Kidney (tissue), 22 donors: Measurements from ENCODE around the gene EPHB6. TPM values are rescaled to one million over a fixed set of nuclear protein-coding genes. Genes with fewer than 3 reads are reported as not detected.

Source experiments
- DNase-seq, 5 donors: peaks; one replicate each; pipeline ENCODE4 v3.0.0-alpha.2; 2013 to 2020
- FAIRE-seq: peaks from 2 replicates; lab custom pipeline; 2012; peaks lifted over from hg19 to GRCh38; lab: Jason Lieb, UNC
- H3K27ac ChIP-seq, 2 donors: one replicate each; pipeline ENCODE4 v1.7.0; 2013; ENCODE audit warnings: low read depth in 2 of 2, low read length in 2 of 2, inconsistent platforms in 1 of 2
- H3K27me3 ChIP-seq: one replicate; pipeline ENCODE4 v1.7.1; 2013; ENCODE audit warnings: low read length, inconsistent platforms; ENCODE audit not compliant: control insufficient read depth, insufficient read depth
- H3K36me3 ChIP-seq, 3 donors: one replicate each; pipeline versions ENCODE4 v1.7.0 to v1.7.1; 2013; ENCODE audit warnings: low read length in 3 of 3, control low read depth in 1 of 3, inconsistent platforms in 1 of 3; ENCODE audit not compliant: insufficient read depth in 3 of 3, control insufficient read depth in 2 of 3
- H3K4me1 ChIP-seq, 3 donors: one replicate each; pipeline versions ENCODE4 v1.7.0 to v1.7.1; 2013; ENCODE audit warnings: low read length in 3 of 3, inconsistent platforms in 1 of 3, low read depth in 1 of 3; ENCODE audit not compliant: control insufficient read depth in 2 of 3, insufficient read depth in 2 of 3
- H3K4me3 ChIP-seq, 3 donors: one replicate each; pipeline versions ENCODE4 v1.7.0 to v1.8.1; 2013; ENCODE audit warnings: low read length in 3 of 3, control low read depth in 1 of 3, inconsistent platforms in 1 of 3
- H3K9ac ChIP-seq, 3 donors: one replicate each; pipeline versions ENCODE4 v1.7.0 to v1.7.1; 2013; ENCODE audit warnings: low read length in 3 of 3, control low read depth in 1 of 3, inconsistent platforms in 1 of 3
- H3K9me3 ChIP-seq, 3 donors: one replicate each; pipeline versions ENCODE4 v1.7.0 to v1.7.1; 2013; ENCODE audit warnings: low read length in 3 of 3, control low read depth in 1 of 3, inconsistent platforms in 1 of 3; ENCODE audit not compliant: control insufficient read depth in 2 of 3, insufficient read depth in 1 of 3
- intact Hi-C: fragments of 100-400 bp; cut with DNase I; formaldehyde crosslinking; loops from one replicate; pipeline ENCODE4 v1.11.1; 2022
- long read RNA-seq, 10 donors: library from polyadenylated mRNA in 1 of 10; unstranded in 1 of 10; transcript quantifications; one replicate each; pipeline ENCODE4 v2.0.0 and lab custom pipeline, GENCODE V29; 2021 to 2026
- polyA plus RNA-seq: library from polyadenylated mRNA; stranded (reverse); fragments of 350-450 nt; fragmentation: Illumina TruSeq; extraction: RNeasy Lipid Tissue Mini Kit (QIAGEN cat#74804); gene quantifications from one replicate; pipeline ENCODE4 v1.2.3, GENCODE V29; 2014; ENCODE audit warnings: low read depth, low replicate concordance; ENCODE audit not compliant: insufficient read depth
- total RNA-seq: library from RNA; stranded (reverse); fragmentation: NEBNext Ultra II Directional; extraction: Animal tissue kit (Norgen Biotek cat#: 25700); gene quantifications from one replicate; pipeline ENCODE4 v1.2.1, GENCODE V29; 2021
- TF ChIP-seq, protein P1 (sequence below): IDR thresholded peaks from 3 replicates; pipeline ENCODE4 v1.5.1; 2012; ENCODE audit warnings: mild to moderate bottlenecking, moderate library complexity, borderline replicate concordance; ENCODE audit not compliant: insufficient read depth; ENCODE audit errors: extremely low read depth
- donor health status: control.
- donor health status: control.
- donor health status: control.
- donor health status: control.
- donor health status: control.
- donor health status: DM: yes; HTN: yes; CAD: no.
- donor health status: Normal renal cell carcinoma (clear cell type).

The EPHB6 gene
- total RNA-seq, result 17.4 TPM
- polyA plus RNA-seq, result 10.4 TPM
- long read RNA-seq, donor 1, result 0 reads
- long read RNA-seq, donor 2, partial matches to known transcripts, result 0 of 1 reads
- long read RNA-seq, donor 2, other reads (novel, unspliced or antisense), result 0 of 1 reads
- long read RNA-seq, donor 3, partial matches to known transcripts, result 6 of 7 reads
- long read RNA-seq, donor 3, other reads (novel, unspliced or antisense), result 0 of 7 reads
- long read RNA-seq, donor 4, result 0 reads
- long read RNA-seq, donor 5, result 0 reads
- long read RNA-seq, donor 6, result 0 reads
- long read RNA-seq, donor 7, partial matches to known transcripts, result 13 of 24 reads
- long read RNA-seq, donor 7, other reads (novel, unspliced or antisense), result 10 of 24 reads
- long read RNA-seq, donor 8, result 0 reads
- long read RNA-seq, donor 9, partial matches to known transcripts, result 0 of 2 reads
- long read RNA-seq, donor 9, other reads (novel, unspliced or antisense), result 0 of 2 reads
- long read RNA-seq, donor 10, result 0 reads

- Histone ChIP-seq H3K36me3 (no peaks in the 10 kb centered on the region), H3K4me3 (peak within 1 kb of the TSS; percentile 83 to 89 (median 84)), H3K9ac (peak within 1 kb of the TSS; percentile 43 to 71 (median 68)), H3K9me3 (no peaks in the 10 kb centered on the region), H3K4me1 (peaks cover 0 to 6% (median 0%) of the 10 kb centered on the region in 3 donors), H3K27me3 (no peaks in the 10 kb centered on the region), H3K27ac (peak within 1 kb of the TSS; percentile 15 to 48)
- no peak for FAIRE-seq
- TF ChIP-seq, protein P1, sequence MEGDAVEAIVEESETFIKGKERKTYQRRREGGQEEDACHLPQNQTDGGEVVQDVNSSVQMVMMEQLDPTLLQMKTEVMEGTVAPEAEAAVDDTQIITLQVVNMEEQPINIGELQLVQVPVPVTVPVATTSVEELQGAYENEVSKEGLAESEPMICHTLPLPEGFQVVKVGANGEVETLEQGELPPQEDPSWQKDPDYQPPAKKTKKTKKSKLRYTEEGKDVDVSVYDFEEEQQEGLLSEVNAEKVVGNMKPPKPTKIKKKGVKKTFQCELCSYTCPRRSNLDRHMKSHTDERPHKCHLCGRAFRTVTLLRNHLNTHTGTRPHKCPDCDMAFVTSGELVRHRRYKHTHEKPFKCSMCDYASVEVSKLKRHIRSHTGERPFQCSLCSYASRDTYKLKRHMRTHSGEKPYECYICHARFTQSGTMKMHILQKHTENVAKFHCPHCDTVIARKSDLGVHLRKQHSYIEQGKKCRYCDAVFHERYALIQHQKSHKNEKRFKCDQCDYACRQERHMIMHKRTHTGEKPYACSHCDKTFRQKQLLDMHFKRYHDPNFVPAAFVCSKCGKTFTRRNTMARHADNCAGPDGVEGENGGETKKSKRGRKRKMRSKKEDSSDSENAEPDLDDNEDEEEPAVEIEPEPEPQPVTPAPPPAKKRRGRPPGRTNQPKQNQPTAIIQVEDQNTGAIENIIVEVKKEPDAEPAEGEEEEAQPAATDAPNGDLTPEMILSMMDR, result no peak
- intact Hi-C loops, result loop anchor here (10.0 kb wide), 2 partner anchors 150 to 360 kb away; no protein-coding TSS in a partner anchor
- DNase-seq, result peak; percentile 84 to 91 (median 88)
These were observed at the start of gene EPHB6 for GRCh38 chr7:142854372-142855113. EPHB6 (plus strand) TSS chr7:142855076; CDS start chr7:142863228, 8,152 bp downstream.

DNA sequence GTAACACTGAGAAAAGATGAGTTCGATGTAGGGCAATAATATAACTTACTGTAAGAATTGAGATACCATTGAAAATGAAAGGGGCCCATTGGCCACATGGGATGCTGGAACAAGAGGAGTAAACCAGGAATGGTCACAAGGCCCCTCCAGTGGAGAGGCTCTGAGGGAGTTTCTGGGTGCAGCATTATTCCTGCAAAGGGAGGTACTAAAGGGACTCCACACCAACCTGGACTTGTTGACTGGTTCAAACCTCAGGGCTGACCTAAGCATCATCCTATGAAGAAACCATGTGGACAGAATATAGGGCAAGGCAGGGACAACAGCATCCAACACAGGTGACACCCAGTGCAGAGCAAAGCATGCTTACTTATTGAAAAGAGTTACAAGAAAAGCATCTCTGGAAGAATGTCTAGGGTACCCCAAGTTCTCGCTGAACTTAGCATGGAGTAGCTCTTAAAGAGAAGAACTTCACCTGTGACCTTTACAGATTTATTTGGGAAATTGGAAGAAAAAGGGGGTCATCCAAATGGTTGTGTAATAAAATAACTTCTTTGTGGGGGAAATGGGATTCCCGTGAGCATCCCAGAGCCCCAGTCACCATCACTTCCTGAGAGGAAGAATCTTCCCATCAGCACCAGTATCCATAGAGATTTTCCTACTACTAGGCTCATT, 49.4 kb upstream of the EPHB6 start:
- no peaks in the 10 kb centered on the region for H3K4me1 ChIP-seq
- H3K27ac ChIP-seq, result no peak overlapping the region
- intact Hi-C loops, result no loop called here
- no peak for DNase-seq
- H3K9ac ChIP-seq, result no peak overlapping the region
- TF ChIP-seq, protein P1, result no peak
- no peak for FAIRE-seq
- H3K9me3 ChIP-seq, result no peaks in the 10 kb centered on the region
- H3K4me3 ChIP-seq, result no peak overlapping the region
- no peaks in the 10 kb centered on the region for H3K36me3 ChIP-seq
- no peaks in the 10 kb centered on the region for H3K27me3 ChIP-seq

- FAIRE-seq, result no peak
- Histone ChIP-seq H3K36me3 (no peaks in the 10 kb centered on the region), H3K27me3 (no peaks in the 10 kb centered on the region), H3K9ac (no peak overlapping the region), H3K27ac (no peak overlapping the region), H3K4me3 (no peak overlapping the region), H3K4me1 (no peaks in the 10 kb centered on the region), H3K9me3 (no peaks in the 10 kb centered on the region)
- TF ChIP-seq, protein P1, result no peak
- intact Hi-C loops, result no loop called here
- DNase-seq, result no peak
These were observed 48.9 kb upstream of the EPHB6 start for GRCh38 chr7:142806022-142806356.
